Karpas-422 (cell line): Measurements from ENCODE around the gene PLXNA2. TPM values are rescaled to one million over a fixed set of nuclear protein-coding genes. Genes with fewer than 3 reads are reported as not detected.

ENCODE experiments used
- DNase-seq: peaks from one replicate; pipeline ENCODE4 v3.0.0-alpha.2; 2015
- H2AFZ ChIP-seq: fragments of 200-600 bp; sonication (generic); 2 replicates; pipeline ENCODE4 v1.6.1; 2014; ENCODE audit warnings: antibody characterized with exemption, low read length, mixed read lengths
- H3K27ac ChIP-seq: fragments of 200-600 bp; sonication (generic); 2 replicates; pipeline ENCODE4 v1.5.1; 2014; ENCODE audit warnings: mild to moderate bottlenecking, low read length, moderate library complexity
- H3K27me3 ChIP-seq: fragments of 200-600 bp; sonication (generic); 2 replicates; pipeline ENCODE4 v1.6.1; 2014; ENCODE audit warnings: low read length, mixed read lengths
- H3K36me3 ChIP-seq: fragments of 200-600 bp; sonication (generic); 2 replicates; pipeline ENCODE4 v1.6.1; 2014; ENCODE audit warnings: low read length, mixed read lengths; ENCODE audit not compliant: insufficient read depth
- H3K4me1 ChIP-seq: fragments of 200-600 bp; sonication (generic); 2 replicates; pipeline ENCODE4 v1.6.1; 2014; ENCODE audit warnings: mild to moderate bottlenecking, low read length, mixed read lengths
- H3K4me2 ChIP-seq: fragments of 200-600 bp; sonication (generic); 2 replicates; pipeline ENCODE4 v1.6.1; 2014; ENCODE audit warnings: low read length, low read depth, mild to moderate bottlenecking; ENCODE audit not compliant: poor library complexity, severe bottlenecking
- H3K4me3 ChIP-seq: fragments of 200-600 bp; sonication (generic); 2 replicates; pipeline ENCODE4 v1.5.1; 2014; ENCODE audit warnings: mild to moderate bottlenecking, antibody characterized with exemption, low read length, mixed read lengths
- H3K79me2 ChIP-seq: fragments of 200-600 bp; sonication (generic); 2 replicates; pipeline ENCODE4 v1.6.1; 2014; ENCODE audit warnings: mild to moderate bottlenecking, low read length, mixed read lengths
- H3K9ac ChIP-seq: fragments of 200-600 bp; sonication (generic); 2 replicates; pipeline ENCODE4 v1.6.0; 2014; ENCODE audit warnings: low read length
- H3K9me2 ChIP-seq: fragments of 200-600 bp; sonication (generic), shearing (Covaris generic); replicated peaks from 2 replicates; pipeline ENCODE4 v1.6.0; 2014; ENCODE audit warnings: mild to moderate bottlenecking, low read length, moderate library complexity; ENCODE audit not compliant: insufficient read depth
- H3K9me3 ChIP-seq: fragments of 300-700, 200-600 bp; sonication (generic); 2 replicates; pipeline ENCODE4 v1.6.1; 2014; ENCODE audit warnings: low read length, mixed read lengths
- H4K20me1 ChIP-seq: fragments of 200-600 bp; sonication (generic); 2 replicates; pipeline ENCODE4 v1.6.1; 2014; ENCODE audit warnings: mild to moderate bottlenecking, antibody characterized with exemption, low read length, low read depth; ENCODE audit not compliant: insufficient read depth
- total RNA-seq: library from RNA; depleted of rRNA; stranded (reverse); fragments of >200 nt; shearing (Covaris generic); gene quantifications from 2 replicates; pipeline ENCODE4 v1.2.3, GENCODE V29; 2014; ENCODE audit warnings: low replicate concordance

Gene PLXNA2
- total RNA-seq, 1 experiment from 2014 or later: not detected

DNA sequence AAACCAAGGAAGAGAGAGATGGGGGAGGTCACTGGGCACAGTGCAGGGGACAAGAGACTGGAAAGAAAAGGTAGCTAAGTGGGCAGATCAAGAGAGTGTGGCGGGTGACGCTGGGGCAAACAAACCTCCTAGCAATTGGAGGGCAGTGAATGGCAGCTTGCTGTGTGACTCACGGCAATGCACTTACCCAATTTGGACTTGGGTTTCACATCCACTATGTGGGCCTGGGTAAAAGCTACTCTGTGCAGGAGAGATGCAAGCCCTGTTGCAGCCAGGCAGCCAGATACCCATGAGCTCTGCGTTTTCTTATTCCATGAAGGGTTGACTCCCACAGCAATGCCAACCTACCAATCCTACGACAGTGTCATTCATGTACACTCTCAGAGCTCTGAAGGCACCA, 9.5 kb downstream of the PLXNA2 start:
- Histone ChIP-seq H3K79me2 (no peaks in the 10 kb centered on the region), H3K9me2 (no peaks in the 10 kb centered on the region), H3K36me3 (no peaks in the 10 kb centered on the region), H4K20me1 (no peaks in the 10 kb centered on the region), H3K4me3 (no peak overlapping the region), H3K9me3 (no peaks in the 10 kb centered on the region), H3K4me2 (no peak overlapping the region), H3K27ac (no peak overlapping the region), H2AFZ (no peak overlapping the region), H3K27me3 (no peaks in the 10 kb centered on the region), H3K4me1 (no peaks in the 10 kb centered on the region), H3K9ac (no peak overlapping the region)
- no peak for DNase-seq

DNA sequence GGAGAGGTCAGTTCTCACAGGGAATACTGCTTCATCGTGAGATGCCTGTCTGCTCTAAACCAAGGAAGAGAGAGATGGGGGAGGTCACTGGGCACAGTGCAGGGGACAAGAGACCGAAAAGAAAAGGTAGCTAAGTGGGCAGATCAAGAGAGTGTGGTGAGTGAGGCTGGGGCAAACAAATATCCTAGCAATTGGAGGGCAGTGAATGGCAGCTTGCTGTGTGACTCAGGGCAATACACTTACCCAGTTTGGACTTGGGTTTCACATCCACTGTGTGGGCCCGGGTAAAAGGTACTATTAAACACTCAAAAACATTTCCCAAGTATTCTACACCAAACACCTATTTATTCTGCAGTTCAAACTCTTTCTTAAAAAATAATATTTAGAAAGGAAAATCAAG, 10.2 kb downstream of the PLXNA2 start:
- Histone ChIP-seq H3K79me2 (no peaks in the 10 kb centered on the region), H3K9ac (no peak overlapping the region)
- no peak for DNase-seq

GRCh38 chr1:208233546-208233945, 10.6 kb downstream of the PLXNA2 start:
- no peak for DNase-seq
- no peaks in the 10 kb centered on the region for H3K9me2 ChIP-seq
- no peaks in the 10 kb centered on the region for H3K4me1 ChIP-seq
- H3K9me3 ChIP-seq: no peaks in the 10 kb centered on the region
- no peaks in the 10 kb centered on the region for H3K27me3 ChIP-seq
- H2AFZ ChIP-seq: no peak overlapping the region
- no peak overlapping the region for H3K9ac ChIP-seq
- H3K79me2 ChIP-seq: no peaks in the 10 kb centered on the region
- no peak overlapping the region for H3K4me2 ChIP-seq
- H4K20me1 ChIP-seq: no peaks in the 10 kb centered on the region
- H3K27ac ChIP-seq: no peak overlapping the region
- H3K4me3 ChIP-seq: no peak overlapping the region
- H3K36me3 ChIP-seq: no peaks in the 10 kb centered on the region

More for the DNA sequence above, 10.2 kb downstream of the PLXNA2 start:
- H3K4me1 ChIP-seq: no peaks in the 10 kb centered on the region
- no peaks in the 10 kb centered on the region for H3K9me3 ChIP-seq
- no peak overlapping the region for H2AFZ ChIP-seq
- H3K4me3 ChIP-seq: no peak overlapping the region
- H3K9me2 ChIP-seq: no peaks in the 10 kb centered on the region
- no peaks in the 10 kb centered on the region for H3K36me3 ChIP-seq
- H3K27me3 ChIP-seq: no peaks in the 10 kb centered on the region
- H3K27ac ChIP-seq: no peak overlapping the region
- no peaks in the 10 kb centered on the region for H4K20me1 ChIP-seq
- no peak overlapping the region for H3K4me2 ChIP-seq

- H2AFZ ChIP-seq: no peak overlapping the region
- H3K9me2 ChIP-seq: no peaks in the 10 kb centered on the region
- H4K20me1 ChIP-seq: no peaks in the 10 kb centered on the region
- no peaks in the 10 kb centered on the region for H3K27me3 ChIP-seq
- H3K36me3 ChIP-seq: no peaks in the 10 kb centered on the region
- no peak for DNase-seq
- no peak overlapping the region for H3K4me2 ChIP-seq
- no peaks in the 10 kb centered on the region for H3K4me1 ChIP-seq
- H3K9ac ChIP-seq: no peak overlapping the region
- no peak overlapping the region for H3K27ac ChIP-seq
- no peaks in the 10 kb centered on the region for H3K79me2 ChIP-seq
- H3K4me3 ChIP-seq: no peak overlapping the region
- H3K9me3 ChIP-seq: no peaks in the 10 kb centered on the region
These were observed 11.5 kb downstream of the PLXNA2 start for GRCh38 chr1:208232662-208233038.

GRCh38 chr1:208231881-208232661, 12.1 kb downstream of the PLXNA2 start:
- Histone ChIP-seq H3K79me2 (no peaks in the 10 kb centered on the region), H3K4me2 (no peak overlapping the region)

DNA sequence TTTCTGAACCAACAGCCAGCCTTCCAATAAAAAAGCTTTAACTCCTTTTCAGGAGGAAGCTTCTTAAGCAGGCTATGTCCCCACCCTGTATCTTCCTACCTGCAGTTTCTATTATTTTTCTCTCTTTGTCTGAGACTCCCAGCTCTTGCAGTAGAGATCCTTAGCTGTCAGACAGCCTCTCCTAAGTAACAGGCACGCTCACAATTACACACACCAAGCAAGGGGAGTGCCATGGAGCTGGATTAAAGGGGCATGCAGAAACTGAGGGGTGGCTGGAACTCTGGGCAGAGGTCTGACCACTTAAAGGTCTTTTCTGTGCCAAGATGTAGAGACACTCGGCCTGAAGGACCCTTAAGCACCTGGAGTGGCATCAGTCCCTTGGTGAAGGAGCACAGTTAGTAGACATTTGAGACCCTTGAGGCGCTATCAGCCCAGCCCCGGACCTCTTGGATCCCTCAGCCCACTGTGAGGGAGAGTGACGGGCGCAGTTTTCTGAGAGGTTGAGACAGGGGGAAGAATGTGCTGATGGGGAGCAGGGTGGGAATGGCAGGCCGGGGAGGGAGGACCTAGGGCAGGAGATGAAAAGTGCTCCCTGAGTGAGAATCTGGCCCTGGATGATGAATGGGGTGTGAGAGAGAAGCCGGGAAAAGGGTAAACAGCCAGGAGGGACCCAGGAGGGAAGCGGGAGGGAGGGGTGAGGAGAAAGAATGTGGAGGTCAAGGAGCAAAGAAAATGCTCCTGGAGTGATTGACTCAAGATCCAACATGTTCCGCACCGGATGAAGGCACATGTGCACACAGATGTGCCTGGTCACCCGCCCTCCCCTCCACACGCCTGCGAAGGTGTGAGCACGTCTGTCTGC, 13.3 kb downstream of the PLXNA2 start:
- no peaks in the 10 kb centered on the region for H3K9me3 ChIP-seq
- H3K9ac ChIP-seq: no peak overlapping the region
- H2AFZ ChIP-seq: no peak overlapping the region
- no peak overlapping the region for H3K4me2 ChIP-seq
- H3K4me1 ChIP-seq: no peaks in the 10 kb centered on the region
- no peaks in the 10 kb centered on the region for H3K27me3 ChIP-seq
- H3K79me2 ChIP-seq: no peaks in the 10 kb centered on the region
- H3K4me3 ChIP-seq: no peak overlapping the region
- H4K20me1 ChIP-seq: no peaks in the 10 kb centered on the region
- H3K27ac ChIP-seq: no peak overlapping the region
- H3K9me2 ChIP-seq: no peaks in the 10 kb centered on the region
- no peaks in the 10 kb centered on the region for H3K36me3 ChIP-seq
- no peak for DNase-seq

More at GRCh38 chr1:208231881-208232661, 12.1 kb downstream of the PLXNA2 start:
- no peak overlapping the region for H2AFZ ChIP-seq
- H3K9me2 ChIP-seq: no peaks in the 10 kb centered on the region
- H3K4me3 ChIP-seq: no peak overlapping the region
- no peaks in the 10 kb centered on the region for H3K4me1 ChIP-seq
- no peak overlapping the region for H3K9ac ChIP-seq
- H3K27ac ChIP-seq: no peak overlapping the region
- no peaks in the 10 kb centered on the region for H3K9me3 ChIP-seq
- H3K27me3 ChIP-seq: no peaks in the 10 kb centered on the region
- H4K20me1 ChIP-seq: no peaks in the 10 kb centered on the region
- no peak for DNase-seq
- no peaks in the 10 kb centered on the region for H3K36me3 ChIP-seq

DNA sequence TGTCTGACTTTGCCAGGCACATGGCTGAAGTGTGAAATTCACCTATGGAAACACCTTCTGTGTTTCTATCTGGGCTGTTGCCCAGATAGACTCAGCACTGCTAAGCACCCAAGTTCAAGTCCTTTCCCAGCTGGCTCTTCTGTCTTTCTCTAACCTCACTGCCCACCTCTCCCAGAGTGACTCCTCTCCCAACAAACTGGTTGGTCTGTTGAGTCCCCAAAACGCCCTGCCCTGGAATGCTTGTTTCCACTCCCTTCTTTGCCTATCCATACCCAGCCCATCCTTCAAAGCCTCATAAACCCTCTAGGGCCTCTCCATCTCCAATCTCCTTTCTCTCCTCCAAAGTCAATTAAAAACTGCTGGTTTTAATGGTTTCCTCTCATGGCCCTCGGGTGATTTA, 15.6 kb downstream of the PLXNA2 start:
- no peak overlapping the region for H3K4me3 ChIP-seq
- H3K4me2 ChIP-seq: no peak overlapping the region
- no peaks in the 10 kb centered on the region for H3K27me3 ChIP-seq
- no peaks in the 10 kb centered on the region for H3K9me2 ChIP-seq
- H3K79me2 ChIP-seq: no peaks in the 10 kb centered on the region
- H3K4me1 ChIP-seq: no peaks in the 10 kb centered on the region
- no peaks in the 10 kb centered on the region for H3K36me3 ChIP-seq
- H3K27ac ChIP-seq: no peak overlapping the region
- no peaks in the 10 kb centered on the region for H4K20me1 ChIP-seq
- no peaks in the 10 kb centered on the region for H3K9me3 ChIP-seq
- no peak overlapping the region for H2AFZ ChIP-seq
- no peak for DNase-seq
- no peak overlapping the region for H3K9ac ChIP-seq

DNA sequence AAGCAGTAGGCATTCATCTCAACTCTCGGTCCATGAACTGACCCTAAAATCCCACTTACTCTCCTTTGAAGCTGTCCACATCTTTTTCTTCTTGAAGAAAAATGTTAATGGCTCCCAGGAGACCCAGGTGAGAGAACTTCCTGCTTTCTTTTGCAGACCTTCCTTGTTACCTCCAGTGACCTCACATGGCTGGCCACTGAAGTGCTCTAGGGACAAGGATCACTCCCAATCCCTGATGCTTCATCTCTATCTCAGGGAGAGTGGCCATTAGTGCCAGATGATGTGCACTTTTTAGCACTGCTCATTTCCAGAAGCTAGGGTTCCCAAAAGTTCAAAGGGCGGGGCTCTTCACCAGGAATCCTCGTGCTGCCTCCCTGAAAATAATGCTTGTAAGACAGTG, 16.2 kb downstream of the PLXNA2 start:
- H2AFZ ChIP-seq: no peak overlapping the region
- H3K9me2 ChIP-seq: no peaks in the 10 kb centered on the region
- H3K4me3 ChIP-seq: no peak overlapping the region
- no peaks in the 10 kb centered on the region for H3K36me3 ChIP-seq
- H3K4me2 ChIP-seq: no peak overlapping the region
- no peak for DNase-seq
- H3K4me1 ChIP-seq: no peaks in the 10 kb centered on the region
- no peak overlapping the region for H3K27ac ChIP-seq
- no peaks in the 10 kb centered on the region for H3K9me3 ChIP-seq
- H3K27me3 ChIP-seq: no peaks in the 10 kb centered on the region
- no peaks in the 10 kb centered on the region for H4K20me1 ChIP-seq
- no peaks in the 10 kb centered on the region for H3K79me2 ChIP-seq
- H3K9ac ChIP-seq: no peak overlapping the region
